Erythroblast (primary cell): ENCODE data around the gene PLEKHO2.

Source experiments
- GATA1 ChIP-seq: IDR thresholded peaks from 2 replicates; pipeline ENCODE4 v1.6.1; 2011; ENCODE audit warnings: low read depth, mild to moderate bottlenecking, control low read depth, low read length, moderate library complexity
- POLR2A ChIP-seq: IDR thresholded peaks from 2 replicates; pipeline ENCODE4 v1.6.1; 2011; ENCODE audit warnings: mild to moderate bottlenecking, low read length

DNA sequence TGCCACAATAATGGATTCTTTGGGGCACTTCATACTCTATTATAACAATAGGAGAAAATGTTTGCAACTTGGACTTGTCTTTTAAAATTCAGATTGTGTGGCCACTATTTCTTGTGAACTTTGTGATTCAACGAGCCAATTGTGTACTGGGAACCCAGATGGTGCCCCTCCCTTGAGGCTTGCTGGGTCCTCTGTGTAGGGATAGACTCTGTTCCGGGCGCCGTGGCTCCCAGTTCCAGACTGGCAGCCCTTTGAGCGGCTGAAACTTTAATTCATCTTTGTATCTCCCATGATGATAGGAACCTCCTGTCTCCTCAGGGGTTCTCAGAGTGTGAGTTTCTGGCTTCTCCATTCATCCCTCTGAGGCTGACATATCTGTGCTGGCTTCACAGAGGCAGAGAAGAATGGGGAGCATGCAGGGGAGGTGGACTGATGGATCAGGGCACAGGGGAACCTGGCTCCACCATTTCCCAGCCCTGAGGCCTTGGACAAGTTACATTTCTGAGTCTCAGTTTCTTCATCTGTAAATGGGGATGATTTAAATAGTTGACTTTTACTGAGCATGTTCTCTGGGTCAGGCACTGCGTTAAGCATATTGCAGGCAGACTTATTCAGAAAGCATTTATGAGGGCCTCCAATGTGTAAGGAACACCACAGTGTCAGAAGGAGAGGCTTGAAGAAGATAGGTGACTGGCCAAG lies 54.8 kb downstream of the PLEKHO2 start:
- TF ChIP-seq POLR2A, result no peak
- no peak for TF ChIP-seq GATA1
